ENCODE data around the gene DNAI4. TPM values are rescaled to one million over a fixed set of nuclear protein-coding genes. Genes with fewer than 3 reads are reported as not detected.
"Not testable (repeated sequence)": the region's sequence is repeated elsewhere in the genome, so short reads cannot be mapped to it uniquely, and the experiment has no call there.

The DNAI4 gene
- 10 to 100 TPM; 20.8 to 24.2 TPM for total RNA-seq
- polyA plus RNA-seq, result 1 to 10 TPM in 1 of 2 donors, under 1 TPM in 1; 0.63 to 2.9 TPM
- long read RNA-seq, donor 1, partial matches to known transcripts, result 0 of 6 reads
- long read RNA-seq, donor 1, other reads (novel, unspliced or antisense), result 6 of 6 reads
- long read RNA-seq, donor 2, partial matches to known transcripts, result 1 of 7 reads
- long read RNA-seq, donor 2, other reads (novel, unspliced or antisense), result 6 of 7 reads

- ATAC-seq (ENCODE audit: low FRiP score), result peak; percentile 99
- H3K27me3 ChIP-seq (ENCODE audit: control insufficient read depth in 1 of 2, insufficient read depth in 2 of 2, low read length in 1 of 2), result no peaks in the 10 kb centered on the region
- H3K27ac ChIP-seq (ENCODE audit: low read depth in 1 of 2, low read length in 2 of 2), result peak within 1 kb of the TSS; percentile 6 to 100
- WGBS, 2 donors, result 0 to 1% methylated on average over 46 to 63 of the region's 64 CpGs
- H3K9me3 ChIP-seq (ENCODE audit: control insufficient read depth, low read length), result no peaks in the 10 kb centered on the region
- H3K4me1 ChIP-seq (ENCODE audit: control insufficient read depth in 1 of 2, insufficient read depth in 2 of 2, low read length in 2 of 2), result peaks cover 0 to 4% of the 10 kb centered on the region in 2 donors
- DNase-seq, result peak; percentile 99
- peak within 1 kb of the TSS; percentile 63 to 96 for H3K4me3 ChIP-seq (ENCODE audit: low read length in 2 of 2)
- intact Hi-C loops (cut with DNase I), result loop anchor here in 1 of 2 donors (5.0 kb wide), 1 partner anchor 248 kb away; no protein-coding TSS in a partner anchor
- no peaks in the 10 kb centered on the region for H3K36me3 ChIP-seq (ENCODE audit: control insufficient read depth in 1 of 2, insufficient read depth in 2 of 2, low read length in 1 of 2)
Observed at GRCh38 chr1:66924756-66925557, at the start of gene DNAI4, which contains the start of gene MIER1. Gene DNAI4 (minus strand): TSS chr1:66924856. CDS start chr1:66924831, 25 bp downstream. Gene MIER1 (plus strand): TSS chr1:66924990. CDS start chr1:66925029, 39 bp downstream.

- intact Hi-C loops (cut with DNase I), result no loop called here
- H3K4me1 ChIP-seq (ENCODE audit: control insufficient read depth in 1 of 2, insufficient read depth in 2 of 2, low read length in 2 of 2), result no peaks in the 10 kb centered on the region
- H3K4me3 ChIP-seq (ENCODE audit: low read length in 2 of 2), result no peak overlapping the region
- no peak overlapping the region for H3K27ac ChIP-seq (ENCODE audit: low read depth in 1 of 2, low read length in 2 of 2)
- no peak for DNase-seq
- H3K9me3 ChIP-seq (ENCODE audit: control insufficient read depth, low read length), result no peaks in the 10 kb centered on the region
- H3K36me3 ChIP-seq (ENCODE audit: control insufficient read depth in 1 of 2, insufficient read depth in 2 of 2, low read length in 1 of 2), result no peaks in the 10 kb centered on the region
- H3K27me3 ChIP-seq (ENCODE audit: control insufficient read depth in 1 of 2, insufficient read depth in 2 of 2, low read length in 1 of 2), result no peaks in the 10 kb centered on the region
- no peak for ATAC-seq (ENCODE audit: low FRiP score)
- 74 to 78% methylated on average over 3 of the region's 3 CpGs for WGBS, 2 donors
Observed at GRCh38 chr1:66968574-66968973, 43.9 kb upstream of the DNAI4 start.

GRCh38 chr1:66966188-66966873 lies 41.7 kb upstream of the DNAI4 start:
- H3K4me1 ChIP-seq (ENCODE audit: control insufficient read depth in 1 of 2, insufficient read depth in 2 of 2, low read length in 2 of 2); H3K27me3 ChIP-seq (ENCODE audit: control insufficient read depth in 1 of 2, insufficient read depth in 2 of 2, low read length in 1 of 2); H3K27ac ChIP-seq (ENCODE audit: low read depth in 1 of 2, low read length in 2 of 2); H3K36me3 ChIP-seq (ENCODE audit: control insufficient read depth in 1 of 2, insufficient read depth in 2 of 2, low read length in 1 of 2); ATAC-seq (ENCODE audit: low FRiP score); DNase-seq; H3K4me3 ChIP-seq (ENCODE audit: low read length in 2 of 2); H3K9me3 ChIP-seq (ENCODE audit: control insufficient read depth, low read length); intact Hi-C loops (cut with DNase I): not testable (repeated sequence)
- 90 to 93% methylated on average over 5 to 7 of the region's 7 CpGs for WGBS, 2 donors

- Histone ChIP-seq H3K36me3 (ENCODE audit: control insufficient read depth in 1 of 2, insufficient read depth in 2 of 2, low read length in 1 of 2) (no peaks in the 10 kb centered on the region), H3K9me3 (ENCODE audit: control insufficient read depth, low read length) (no peaks in the 10 kb centered on the region)
- WGBS, 2 donors, result 91 to 92% methylated on average over 3 of the region's 3 CpGs
Observed at GRCh38 chr1:66957938-66958337, 33.3 kb upstream of the DNAI4 start.

GRCh38 chr1:66954208-66954607 lies 29.6 kb upstream of the DNAI4 start:
- peaks cover 0 to 4% of the 10 kb centered on the region in 2 donors for H3K36me3 ChIP-seq (ENCODE audit: control insufficient read depth in 1 of 2, insufficient read depth in 2 of 2, low read length in 1 of 2)
- intact Hi-C loops (cut with DNase I), result no loop called here
- H3K4me1 ChIP-seq (ENCODE audit: control insufficient read depth in 1 of 2, insufficient read depth in 2 of 2, low read length in 2 of 2), result no peaks in the 10 kb centered on the region
- no peaks in the 10 kb centered on the region for H3K27me3 ChIP-seq (ENCODE audit: control insufficient read depth in 1 of 2, insufficient read depth in 2 of 2, low read length in 1 of 2)
- ATAC-seq (ENCODE audit: low FRiP score), result no peak
- DNase-seq, result no peak
- no peak overlapping the region for H3K27ac ChIP-seq (ENCODE audit: low read depth in 1 of 2, low read length in 2 of 2)
- no peak overlapping the region for H3K4me3 ChIP-seq (ENCODE audit: low read length in 2 of 2)
- no peaks in the 10 kb centered on the region for H3K9me3 ChIP-seq (ENCODE audit: control insufficient read depth, low read length)
- WGBS, 2 donors, result 74 to 76% methylated on average over 4 of the region's 4 CpGs

More at GRCh38 chr1:66957938-66958337, 33.3 kb upstream of the DNAI4 start:
- intact Hi-C loops (cut with DNase I), result no loop called here
- Histone ChIP-seq H3K4me3 (ENCODE audit: low read length in 2 of 2) (no peak overlapping the region), H3K27ac (ENCODE audit: low read depth in 1 of 2, low read length in 2 of 2) (no peak overlapping the region), H3K27me3 (ENCODE audit: control insufficient read depth in 1 of 2, insufficient read depth in 2 of 2, low read length in 1 of 2) (no peaks in the 10 kb centered on the region), H3K4me1 (ENCODE audit: control insufficient read depth in 1 of 2, insufficient read depth in 2 of 2, low read length in 2 of 2) (no peaks in the 10 kb centered on the region)
- DNase-seq (no peak), ATAC-seq (ENCODE audit: low FRiP score) (no peak)

GRCh38 chr1:66951513-66951912 lies 26.9 kb upstream of the DNAI4 start:
- no peak overlapping the region for H3K27ac ChIP-seq (ENCODE audit: low read depth in 1 of 2, low read length in 2 of 2)
- no peak for DNase-seq
- H3K9me3 ChIP-seq (ENCODE audit: control insufficient read depth, low read length), result no peaks in the 10 kb centered on the region
- no peaks in the 10 kb centered on the region for H3K27me3 ChIP-seq (ENCODE audit: control insufficient read depth in 1 of 2, insufficient read depth in 2 of 2, low read length in 1 of 2)
- H3K36me3 ChIP-seq (ENCODE audit: control insufficient read depth in 1 of 2, insufficient read depth in 2 of 2, low read length in 1 of 2), result peaks cover 2 to 4% of the 10 kb centered on the region in 2 donors
- no peak for ATAC-seq (ENCODE audit: low FRiP score)
- 45 to 46% methylated on average over 6 of the region's 6 CpGs for WGBS, 2 donors
- no peak overlapping the region for H3K4me3 ChIP-seq (ENCODE audit: low read length in 2 of 2)
- intact Hi-C loops (cut with DNase I), result no loop called here
- H3K4me1 ChIP-seq (ENCODE audit: control insufficient read depth in 1 of 2, insufficient read depth in 2 of 2, low read length in 2 of 2), result peaks cover 0 to 2% of the 10 kb centered on the region in 2 donors

GRCh38 chr1:66947267-66947666 lies 22.6 kb upstream of the DNAI4 start:
- ATAC-seq (ENCODE audit: low FRiP score), result no peak
- H3K4me1 ChIP-seq (ENCODE audit: control insufficient read depth in 1 of 2, insufficient read depth in 2 of 2, low read length in 2 of 2), result peaks cover 0 to 2% of the 10 kb centered on the region in 2 donors

GRCh38 chr1:66945316-66945715 lies 20.7 kb upstream of the DNAI4 start:
- 89 to 93% methylated on average over 3 of the region's 3 CpGs for WGBS, 2 donors
- ATAC-seq (ENCODE audit: low FRiP score), result no peak

More at GRCh38 chr1:66947267-66947666, 22.6 kb upstream of the DNAI4 start:
- H3K27ac ChIP-seq (ENCODE audit: low read depth in 1 of 2, low read length in 2 of 2), result no peak overlapping the region
- WGBS, 2 donors, result 85 to 92% methylated on average over 1 of the region's 1 CpG
- intact Hi-C loops (cut with DNase I), result no loop called here
- H3K4me3 ChIP-seq (ENCODE audit: low read length in 2 of 2), result no peak overlapping the region
- DNase-seq, result no peak
- no peaks in the 10 kb centered on the region for H3K9me3 ChIP-seq (ENCODE audit: control insufficient read depth, low read length)
- H3K36me3 ChIP-seq (ENCODE audit: control insufficient read depth in 1 of 2, insufficient read depth in 2 of 2, low read length in 1 of 2), result peaks cover 2 to 4% of the 10 kb centered on the region in 2 donors
- no peaks in the 10 kb centered on the region for H3K27me3 ChIP-seq (ENCODE audit: control insufficient read depth in 1 of 2, insufficient read depth in 2 of 2, low read length in 1 of 2)

More at GRCh38 chr1:66945316-66945715, 20.7 kb upstream of the DNAI4 start:
- Histone ChIP-seq H3K27me3 (ENCODE audit: control insufficient read depth in 1 of 2, insufficient read depth in 2 of 2, low read length in 1 of 2) (no peaks in the 10 kb centered on the region), H3K9me3 (ENCODE audit: control insufficient read depth, low read length) (no peaks in the 10 kb centered on the region), H3K4me1 (ENCODE audit: control insufficient read depth in 1 of 2, insufficient read depth in 2 of 2, low read length in 2 of 2) (peaks cover 0 to 2% of the 10 kb centered on the region in 2 donors), H3K27ac (ENCODE audit: low read depth in 1 of 2, low read length in 2 of 2) (peak overlapping the region in 1 of 2 donors; percentile 10), H3K36me3 (ENCODE audit: control insufficient read depth in 1 of 2, insufficient read depth in 2 of 2, low read length in 1 of 2) (peaks cover 0 to 2% of the 10 kb centered on the region in 2 donors), H3K4me3 (ENCODE audit: low read length in 2 of 2) (no peak overlapping the region)
- DNase-seq, result no peak
- intact Hi-C loops (cut with DNase I), result no loop called here

All from aorta (tissue), 5 donors.